GM21723 (cell line): Measurements from ENCODE around the gene DNAJC27.

ENCODE experiments used
- ATAC-seq: cut with Tn5 transposase; IDR thresholded peaks from one replicate; pipeline ENCODE4 v1.9.1; 2021; ENCODE audit warnings: mild to moderate bottlenecking, moderate library complexity; ENCODE audit not compliant: unreplicated experiment

Gene DNAJC27

DNA sequence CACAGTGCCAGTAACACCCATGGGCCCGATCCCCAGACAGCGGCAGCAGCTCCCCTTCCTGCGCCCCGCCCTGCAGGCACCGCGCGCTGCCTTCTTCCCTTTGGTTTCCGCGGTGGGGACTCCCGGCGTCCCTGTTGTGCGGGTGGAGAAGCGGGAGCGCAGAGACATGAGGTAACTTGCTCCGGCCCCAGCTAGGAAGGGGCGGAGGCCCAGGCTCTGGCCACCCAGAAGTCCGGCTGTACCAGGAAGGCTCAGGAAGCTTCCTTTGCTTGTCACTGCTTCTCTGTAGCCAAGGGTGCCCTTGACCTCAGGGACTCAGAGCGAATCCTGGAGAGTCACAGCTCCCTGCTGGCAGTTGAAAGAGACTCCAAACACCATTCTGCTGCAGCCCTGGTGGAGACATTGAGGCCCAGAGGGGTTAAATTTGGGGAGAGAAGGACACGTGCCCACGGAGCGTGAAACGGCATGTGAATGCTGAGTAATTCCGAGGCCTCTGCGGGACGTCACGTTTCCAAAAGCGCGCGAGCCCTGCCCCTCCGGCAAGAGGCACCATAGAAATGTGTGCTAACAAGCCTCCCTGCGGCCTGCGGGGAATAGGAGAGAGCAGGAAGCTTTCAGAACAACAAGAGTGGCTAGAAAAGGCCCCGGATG lies 45.0 kb downstream of the DNAJC27 start:
- no peak for ATAC-seq

DNA sequence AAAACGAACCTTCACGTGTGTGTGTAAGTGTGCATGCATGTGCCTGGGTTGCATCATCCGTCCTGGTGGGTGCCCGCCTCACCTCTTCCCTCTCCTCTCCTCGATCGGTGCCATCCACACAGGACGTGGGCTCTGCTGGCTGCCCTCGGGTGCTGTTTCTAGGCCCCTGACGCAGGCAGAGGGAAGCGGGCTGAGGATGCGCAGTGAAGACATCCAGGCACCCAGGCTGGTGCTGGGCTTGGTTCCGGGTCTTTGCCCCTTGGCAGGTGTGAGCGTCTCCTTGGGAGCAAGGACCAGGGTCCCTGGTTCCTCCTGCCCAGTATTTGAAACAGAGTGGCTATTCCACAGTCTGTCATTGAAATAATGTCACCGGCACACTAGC lies 45.5 kb downstream of the DNAJC27 start:
- ATAC-seq = no peak

GRCh38 chr2:24925815-24926214 lies 45.9 kb downstream of the DNAJC27 start:
- no peak for ATAC-seq

DNA sequence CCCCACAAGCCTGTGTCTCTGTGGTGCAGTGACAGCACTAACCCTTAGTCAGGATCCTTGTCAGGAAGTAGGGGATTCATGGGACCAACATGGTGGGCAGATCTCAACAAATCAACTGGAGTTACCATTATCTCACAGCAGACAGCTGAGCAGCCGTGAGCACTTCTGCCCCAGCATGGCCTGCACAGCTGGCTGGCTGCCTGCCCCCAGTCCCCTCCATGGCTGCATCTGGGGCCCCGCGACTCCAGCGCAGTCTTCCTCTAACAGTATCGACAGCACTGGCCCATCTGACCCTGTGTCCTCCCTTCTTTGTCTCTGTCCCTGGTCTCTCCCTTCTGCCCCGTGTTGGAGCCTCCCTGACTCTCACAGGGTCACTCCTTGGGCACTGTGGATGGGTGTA lies 47.0 kb downstream of the DNAJC27 start:
- no peak for ATAC-seq

DNA sequence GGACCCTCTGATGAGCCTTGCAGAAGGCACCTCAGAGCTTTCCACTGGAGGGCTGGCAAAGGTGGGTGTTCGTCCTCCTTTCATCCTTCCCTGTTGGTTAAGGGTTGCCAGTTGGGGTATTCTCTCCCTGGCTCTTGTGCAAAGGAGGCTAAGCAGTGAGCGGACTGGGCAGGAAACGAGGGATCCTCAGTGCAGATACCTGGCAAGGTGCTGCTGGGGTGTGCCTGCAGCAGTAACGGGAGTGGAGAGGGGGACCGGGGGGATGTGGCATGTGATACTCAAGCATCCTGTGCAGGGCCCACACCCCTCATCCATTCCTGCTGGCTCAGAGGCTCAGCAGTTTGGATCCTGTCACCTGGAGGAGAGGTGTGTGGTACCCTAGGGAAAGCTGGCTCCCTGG lies 47.5 kb downstream of the DNAJC27 start:
- no peak for ATAC-seq

DNA sequence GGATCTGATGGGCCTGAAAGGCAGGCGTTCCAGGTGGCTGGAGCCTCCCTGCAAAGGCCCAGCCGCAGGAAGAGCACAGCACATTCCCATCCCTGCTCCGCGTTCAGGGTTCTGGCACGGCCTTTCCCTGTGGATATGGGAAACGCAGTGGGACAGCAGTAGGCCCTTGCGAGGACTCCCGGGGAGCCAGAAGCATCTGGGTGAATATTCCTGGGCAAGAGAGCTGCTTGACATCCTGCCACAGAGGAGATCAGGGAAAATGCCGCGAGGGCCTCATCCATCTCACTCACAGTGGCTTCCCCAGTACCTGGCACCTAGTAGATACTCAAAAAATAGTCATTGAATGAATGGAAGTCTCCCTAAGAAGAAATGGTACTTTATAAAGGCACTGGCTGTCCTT lies 48.6 kb downstream of the DNAJC27 start:
- ATAC-seq = no peak

DNA sequence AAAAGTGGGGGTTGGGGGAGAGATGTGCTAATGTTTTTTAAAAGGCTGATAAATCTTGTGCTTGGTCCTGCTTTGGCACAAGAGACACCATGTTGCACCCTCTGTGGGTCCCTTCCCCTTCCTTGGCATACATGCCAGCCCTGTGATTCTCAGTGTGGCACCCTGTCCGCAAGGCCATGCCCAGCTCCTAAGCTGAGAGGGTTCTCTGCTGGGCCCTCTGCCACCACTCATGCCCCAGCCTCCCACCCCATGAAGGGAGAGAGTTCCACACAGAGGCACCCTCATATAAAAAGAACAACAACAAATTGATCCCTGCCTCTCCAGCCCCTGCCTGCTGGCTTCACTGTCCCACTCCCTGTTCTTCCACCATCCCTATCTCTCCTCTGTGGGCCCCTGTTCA lies 49.2 kb downstream of the DNAJC27 start:
- no peak for ATAC-seq

DNA sequence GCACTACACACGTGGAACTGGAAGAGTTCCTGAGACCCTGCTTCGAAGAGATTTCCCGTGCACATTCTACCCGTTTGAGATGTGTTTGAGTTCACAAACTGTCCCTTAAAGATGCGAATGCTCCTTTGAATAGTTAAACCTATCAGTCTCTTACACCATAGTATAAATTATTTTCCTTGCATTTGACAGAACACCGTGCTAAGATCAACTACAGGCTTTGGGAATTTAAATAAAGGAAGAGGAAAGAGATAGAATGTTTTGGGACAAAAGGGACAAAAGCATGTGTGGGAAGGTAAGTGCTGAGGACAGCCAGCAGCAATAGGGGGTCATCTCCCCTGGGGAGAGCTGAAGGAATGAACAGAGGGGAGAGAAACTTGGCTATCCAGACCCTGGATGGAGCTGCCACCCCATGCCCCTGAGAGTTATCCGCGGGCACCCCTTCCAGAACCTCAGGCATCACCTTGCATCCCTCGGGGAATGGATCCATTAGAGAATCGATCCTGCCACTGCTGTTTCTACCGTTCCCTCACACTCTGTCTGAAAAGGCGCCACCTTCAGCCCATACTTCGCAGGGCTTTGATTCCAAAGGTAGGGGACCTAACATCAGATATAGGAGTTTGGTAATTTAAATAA lies 50.8 kb downstream of the DNAJC27 start:
- ATAC-seq = no peak

- peak; percentile 58 for ATAC-seq
Measured at GRCh38 chr2:24920098-24920808, 51.5 kb downstream of the DNAJC27 start, which contains the start of gene ADCY3. Gene ADCY3, minus strand, starts transcription at chr2:24920237. Its CDS starts 1,250 bp downstream, at chr2:24918987.

DNA sequence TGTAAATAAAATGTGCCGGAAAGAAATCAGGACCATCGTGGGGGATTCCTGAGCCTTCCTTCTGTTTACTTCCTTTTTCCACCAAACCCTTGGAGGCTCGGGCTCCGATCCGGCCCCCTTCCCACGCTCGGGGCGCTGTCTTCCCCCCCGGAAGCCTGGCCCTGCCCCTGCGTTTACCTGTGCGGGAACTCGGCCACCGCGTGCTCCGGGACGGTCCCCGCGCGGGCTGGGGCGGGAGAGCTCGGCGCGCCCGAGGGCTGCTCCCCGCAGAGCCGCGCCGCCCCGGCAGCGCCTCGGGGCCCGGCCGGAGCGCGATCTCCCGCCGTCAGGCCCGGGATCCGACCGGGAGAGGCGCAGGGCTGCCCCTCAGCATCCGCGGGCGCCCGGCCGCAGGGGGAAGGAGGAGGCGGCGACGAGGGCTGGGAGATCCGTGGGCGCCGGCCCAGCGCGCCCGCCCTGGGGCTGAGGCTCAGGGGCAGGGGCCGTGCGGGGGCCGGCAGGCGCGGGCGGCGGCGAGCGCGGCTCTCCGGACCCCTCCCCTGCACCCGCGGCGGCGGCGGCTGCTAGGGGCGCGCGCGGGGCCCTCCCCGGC lies 52.2 kb downstream of the DNAJC27 start:
- ATAC-seq = peak; percentile 34

GRCh38 chr2:24919037-24919505 lies 52.7 kb downstream of the DNAJC27 start:
- ATAC-seq = no peak

DNA sequence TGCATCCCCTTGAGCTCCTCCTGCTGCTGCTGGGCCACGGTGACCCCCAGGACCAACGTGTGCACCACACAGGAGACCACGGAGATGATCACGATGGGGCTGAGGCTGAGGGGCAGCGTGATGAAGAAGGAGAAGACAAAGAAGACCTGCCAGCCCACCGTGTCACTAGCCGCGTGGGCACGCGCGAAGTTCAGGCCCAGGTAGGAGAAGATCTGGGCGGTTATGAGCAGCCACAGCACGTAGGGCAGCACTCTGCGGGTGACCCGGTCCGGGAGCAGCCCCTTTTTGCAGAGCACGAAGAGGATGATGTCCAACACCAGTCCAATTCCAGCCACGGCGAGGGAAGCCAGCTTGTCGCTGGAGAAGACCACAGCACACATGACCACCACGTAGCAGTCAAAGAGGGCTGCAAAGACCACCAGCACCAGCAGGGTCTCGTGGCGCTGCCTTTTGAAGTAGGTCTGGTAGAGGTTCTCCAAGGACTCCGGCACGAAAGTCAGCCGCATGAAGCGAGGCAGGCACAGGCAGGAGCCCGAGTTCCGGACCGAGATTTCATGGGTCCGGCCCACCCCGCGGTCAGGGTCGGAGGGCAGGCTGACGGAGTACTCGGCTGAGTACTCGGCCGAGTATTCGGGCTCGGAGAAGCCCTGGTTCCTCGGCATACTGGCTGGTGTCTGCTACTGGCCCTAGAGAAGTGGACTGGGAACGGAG lies 53.3 kb downstream of the DNAJC27 start:
- no peak for ATAC-seq

GRCh38 chr2:24917731-24918325 lies 53.9 kb downstream of the DNAJC27 start:
- no peak for ATAC-seq

GRCh38 chr2:24917086-24917485 lies 54.7 kb downstream of the DNAJC27 start:
- ATAC-seq = no peak

DNA sequence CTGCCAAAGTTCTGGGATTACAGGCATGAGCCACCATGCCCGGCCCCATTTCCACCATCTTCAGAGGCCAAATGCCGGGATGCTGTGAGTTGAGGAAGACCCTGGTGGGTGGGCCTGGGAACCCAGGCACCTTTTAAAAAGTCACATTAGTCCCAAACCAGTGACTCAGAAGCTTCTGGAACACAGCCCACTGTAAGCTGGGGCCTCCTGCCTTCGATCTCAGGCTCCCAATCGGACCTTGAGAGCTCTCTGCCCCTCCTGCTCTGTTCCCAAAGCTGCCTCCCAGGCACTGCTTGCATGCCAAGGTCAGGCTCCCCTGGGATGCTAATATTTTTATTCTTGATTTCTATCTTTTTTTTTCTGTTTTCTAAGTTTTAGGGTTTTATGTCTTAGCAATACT lies 56.0 kb downstream of the DNAJC27 start:
- no peak for ATAC-seq

- ATAC-seq = no peak
Measured at GRCh38 chr2:24915175-24915574, 56.6 kb downstream of the DNAJC27 start.

DNA sequence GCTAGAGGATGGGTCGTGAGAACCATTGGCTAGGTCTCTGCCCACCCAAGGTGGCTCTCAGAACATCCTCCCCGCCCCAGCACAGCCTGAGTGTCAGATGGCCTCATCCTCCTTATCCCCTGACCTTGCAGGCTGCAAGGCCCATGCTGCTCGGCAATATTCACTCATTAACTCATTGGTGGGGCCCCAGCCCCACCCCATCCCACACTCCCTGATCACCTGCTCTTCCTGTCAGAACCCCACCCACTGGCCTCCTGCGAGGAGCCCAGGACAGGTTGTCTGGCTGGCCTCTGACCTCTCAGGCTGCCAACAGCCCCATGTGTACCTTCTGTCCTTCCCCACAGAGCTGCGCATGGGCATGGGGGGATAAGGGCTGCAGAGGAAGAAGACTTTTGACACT lies 57.0 kb downstream of the DNAJC27 start:
- no peak for ATAC-seq

GRCh38 chr2:24913911-24914310 lies 57.8 kb downstream of the DNAJC27 start:
- ATAC-seq = no peak

DNA sequence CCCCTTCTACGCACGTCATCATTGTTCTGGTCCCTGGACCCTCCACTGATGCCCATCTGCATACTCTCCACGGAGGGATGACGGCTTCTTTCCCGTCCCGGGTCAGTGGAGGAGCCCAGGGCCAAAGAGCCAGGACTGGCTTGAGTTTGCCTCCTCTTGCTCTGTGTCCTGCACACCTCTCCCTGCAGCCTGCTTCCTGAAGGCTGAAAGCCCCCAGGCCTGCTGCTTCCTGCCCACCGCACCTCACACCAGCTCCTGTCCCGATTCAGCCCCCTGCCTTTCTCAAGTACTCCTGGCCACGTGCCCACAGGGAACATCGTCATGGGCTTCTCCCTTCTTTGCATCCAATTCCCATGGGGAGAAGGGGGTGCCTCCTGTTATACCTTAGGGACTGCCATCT lies 58.8 kb downstream of the DNAJC27 start:
- no peak for ATAC-seq

DNA sequence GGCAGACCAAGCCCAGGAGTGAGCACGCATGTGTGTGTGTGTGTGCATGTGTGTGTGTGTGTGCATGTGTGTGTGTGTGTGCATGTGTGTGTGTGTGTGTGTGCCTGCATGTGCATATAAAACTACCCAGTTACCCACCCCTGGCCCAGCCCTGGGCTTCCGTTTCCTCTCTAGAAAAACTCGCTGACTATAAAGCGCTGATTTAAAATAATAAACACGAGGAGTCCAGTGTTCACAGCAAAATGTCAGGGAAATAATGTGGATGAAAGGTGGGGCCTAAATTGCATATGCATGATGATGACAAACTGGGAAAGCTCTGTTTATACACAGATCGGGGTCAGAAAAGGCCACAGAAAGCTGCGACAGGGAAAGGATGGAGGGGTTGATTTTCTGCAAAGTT lies 59.2 kb downstream of the DNAJC27 start:
- ATAC-seq = no peak

DNA sequence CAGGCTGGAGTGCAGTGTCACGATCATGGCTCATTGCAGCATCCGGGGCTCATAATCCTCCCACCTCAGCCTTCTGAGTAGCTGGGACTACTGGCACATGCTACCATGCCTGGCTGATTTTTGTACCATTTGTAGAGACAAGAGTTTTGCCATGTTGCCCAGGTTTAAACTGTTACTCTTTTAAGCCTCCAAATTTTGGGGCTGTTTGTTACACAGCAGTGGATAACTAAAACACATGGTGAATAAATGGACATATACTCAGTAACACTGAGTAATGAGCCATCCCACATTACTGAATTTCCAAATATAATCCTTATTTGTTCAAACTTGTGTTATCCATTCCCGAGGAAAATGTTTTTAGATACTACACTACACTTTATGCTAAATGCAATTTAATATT lies 61.5 kb downstream of the DNAJC27 start:
- no peak for ATAC-seq
